ENCODE data around the gene CSNK1A1. TPM values are rescaled to one million over a fixed set of nuclear protein-coding genes. Genes with fewer than 3 reads are reported as not detected.
"Not testable (repeated sequence)": the region's sequence is repeated elsewhere in the genome, so short reads cannot be mapped to it uniquely, and the experiment has no call there.

CSNK1A1 gene
- polyA plus RNA-seq, 1 experiment = 171 TPM

GRCh38 chr5:149470942-149471341, 80.3 kb downstream of the CSNK1A1 start:
- ChIA-PET CTCF (interaction anchor here (2.4 kb wide), 1 partner anchor 15 kb away, joined by 6 read pairs; no protein-coding TSS in a partner anchor), POLR2A (no interaction called here)
- no peak for DNase-seq (ENCODE audit: low read depth)

DNA sequence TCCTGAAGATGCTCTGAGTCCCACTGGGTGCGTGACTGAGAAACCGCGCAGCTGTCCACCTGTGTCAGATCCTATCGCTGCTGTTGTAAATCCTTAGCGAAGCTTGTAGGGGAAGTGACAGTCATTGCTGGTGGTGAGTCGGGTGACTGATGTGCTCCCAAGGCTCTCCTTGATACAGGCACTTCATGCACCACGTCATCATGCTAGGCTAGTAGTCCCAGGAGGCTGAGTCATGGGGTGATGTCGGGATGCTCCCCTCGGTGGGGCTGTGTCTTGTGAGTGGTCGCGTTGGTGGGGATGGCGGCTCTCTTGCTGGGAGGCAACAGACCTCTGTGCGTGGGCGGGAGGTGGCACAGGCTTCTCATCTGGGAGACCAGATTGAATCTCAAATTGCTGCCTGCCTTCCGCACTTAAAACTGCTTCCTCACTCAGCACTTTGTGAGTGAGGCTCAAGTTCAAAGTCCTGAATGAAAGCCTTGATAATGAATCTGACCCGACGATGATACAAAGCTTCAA, 84.7 kb downstream of the CSNK1A1 start:
- Histone ChIP-seq H3K27me3 (ENCODE audit: control insufficient read depth, insufficient read depth, low read length) (no peaks in the 10 kb centered on the region), H3K36me3 (ENCODE audit: control insufficient read depth, insufficient read depth, low read length) (no peaks in the 10 kb centered on the region), H3K4me3 (ENCODE audit: low read depth, low read length) (no peak overlapping the region)
- ChIA-PET POLR2A (no interaction called here), CTCF (interaction anchor here (1.2 to 3.2 kb wide), 5 partner anchors 9 to 80 kb away, joined by 3 to 10 read pairs (median 6); no protein-coding TSS in a partner anchor)
- DNase-seq (ENCODE audit: low read depth) = no peak
- TF ChIP-seq, protein P1, sequence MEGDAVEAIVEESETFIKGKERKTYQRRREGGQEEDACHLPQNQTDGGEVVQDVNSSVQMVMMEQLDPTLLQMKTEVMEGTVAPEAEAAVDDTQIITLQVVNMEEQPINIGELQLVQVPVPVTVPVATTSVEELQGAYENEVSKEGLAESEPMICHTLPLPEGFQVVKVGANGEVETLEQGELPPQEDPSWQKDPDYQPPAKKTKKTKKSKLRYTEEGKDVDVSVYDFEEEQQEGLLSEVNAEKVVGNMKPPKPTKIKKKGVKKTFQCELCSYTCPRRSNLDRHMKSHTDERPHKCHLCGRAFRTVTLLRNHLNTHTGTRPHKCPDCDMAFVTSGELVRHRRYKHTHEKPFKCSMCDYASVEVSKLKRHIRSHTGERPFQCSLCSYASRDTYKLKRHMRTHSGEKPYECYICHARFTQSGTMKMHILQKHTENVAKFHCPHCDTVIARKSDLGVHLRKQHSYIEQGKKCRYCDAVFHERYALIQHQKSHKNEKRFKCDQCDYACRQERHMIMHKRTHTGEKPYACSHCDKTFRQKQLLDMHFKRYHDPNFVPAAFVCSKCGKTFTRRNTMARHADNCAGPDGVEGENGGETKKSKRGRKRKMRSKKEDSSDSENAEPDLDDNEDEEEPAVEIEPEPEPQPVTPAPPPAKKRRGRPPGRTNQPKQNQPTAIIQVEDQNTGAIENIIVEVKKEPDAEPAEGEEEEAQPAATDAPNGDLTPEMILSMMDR (IDR thresholded peaks at IDR 0.05; ENCODE audit: insufficient read depth, low read depth, low read length) = no peak

More at GRCh38 chr5:149470942-149471341, 80.3 kb downstream of the CSNK1A1 start:
- H3K27me3 ChIP-seq (ENCODE audit: control insufficient read depth, insufficient read depth, low read length) = no peaks in the 10 kb centered on the region
- H3K4me3 ChIP-seq (ENCODE audit: low read depth, low read length) = no peak overlapping the region
- TF ChIP-seq, protein P1 (IDR thresholded peaks at IDR 0.05; ENCODE audit: insufficient read depth, low read depth, low read length) = no peak
- no peaks in the 10 kb centered on the region for H3K36me3 ChIP-seq (ENCODE audit: control insufficient read depth, insufficient read depth, low read length)

GRCh38 chr5:149464796-149465489, 86.3 kb downstream of the CSNK1A1 start:
- H3K27me3 ChIP-seq (ENCODE audit: control insufficient read depth, insufficient read depth, low read length) = no peaks in the 10 kb centered on the region

DNA sequence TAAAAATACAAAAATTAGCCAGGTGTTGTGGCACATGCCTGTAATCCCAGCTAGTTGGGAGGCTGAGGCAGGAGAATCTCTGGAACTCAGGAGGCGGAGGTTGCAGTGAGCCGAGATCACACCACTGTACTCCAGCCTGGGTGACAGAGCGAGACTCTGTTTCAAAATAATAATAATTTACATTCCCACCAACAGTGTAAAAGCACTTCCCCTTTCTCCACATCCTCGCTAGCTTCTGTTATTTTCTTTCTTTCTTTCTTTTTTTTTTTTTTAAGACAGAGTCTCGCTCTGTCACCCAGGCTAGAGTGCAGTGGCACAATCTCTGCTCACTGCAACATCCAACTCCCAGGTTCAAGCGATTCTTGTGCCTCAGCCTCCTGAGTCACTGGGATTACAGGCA, 89.3 kb downstream of the CSNK1A1 start:
- POLR2A ChIA-PET; DNase-seq (ENCODE audit: low read depth); CTCF ChIA-PET: not testable (repeated sequence)

More at GRCh38 chr5:149464796-149465489, 86.3 kb downstream of the CSNK1A1 start:
- Histone ChIP-seq H3K4me3 (ENCODE audit: low read depth, low read length) (no peak overlapping the region), H3K36me3 (ENCODE audit: control insufficient read depth, insufficient read depth, low read length) (no peaks in the 10 kb centered on the region)
- TF ChIP-seq, protein P1 (IDR thresholded peaks at IDR 0.05; ENCODE audit: insufficient read depth, low read depth, low read length) = no peak
- ChIA-PET POLR2A (interaction anchor here (0.6 kb wide), 1 partner anchor 1199 kb away, joined by 3 read pairs; no protein-coding TSS in a partner anchor), CTCF (interaction anchor here (1.0 to 3.2 kb wide), 5 partner anchors 9 to 86 kb away, joined by 3 to 10 read pairs (median 4); partner anchors contain the start of gene CSNK1A1)
- DNase-seq (ENCODE audit: low read depth) = no peak

DNA sequence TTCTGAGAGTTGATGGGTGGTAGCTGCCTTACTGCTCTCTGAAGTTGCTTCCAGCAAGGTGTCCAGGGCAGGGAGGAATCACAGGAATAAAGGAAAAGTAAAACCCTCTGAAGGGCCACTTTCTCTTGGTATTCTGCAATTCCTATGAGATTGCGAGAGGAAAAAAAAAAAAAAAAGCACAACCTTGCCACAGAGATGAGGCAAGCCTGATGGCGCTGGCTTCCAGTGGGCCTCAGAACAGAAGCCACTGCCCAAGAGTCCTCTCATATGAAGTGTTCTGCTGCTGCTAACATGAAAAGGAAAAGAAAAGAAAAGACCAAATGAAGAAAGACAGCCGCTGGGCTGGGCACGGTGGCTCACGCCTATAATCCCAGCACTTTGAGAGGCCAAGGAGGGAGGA, 91.3 kb downstream of the CSNK1A1 start:
- no peak for DNase-seq (ENCODE audit: low read depth)
- H3K27me3 ChIP-seq (ENCODE audit: control insufficient read depth, insufficient read depth, low read length) = no peaks in the 10 kb centered on the region
- H3K4me3 ChIP-seq (ENCODE audit: low read depth, low read length) = no peak overlapping the region
- CTCF ChIA-PET = no interaction called here
- POLR2A ChIA-PET = no interaction called here
- TF ChIP-seq, protein P1 (IDR thresholded peaks at IDR 0.05; ENCODE audit: insufficient read depth, low read depth, low read length) = no peak
- no peaks in the 10 kb centered on the region for H3K36me3 ChIP-seq (ENCODE audit: control insufficient read depth, insufficient read depth, low read length)

More for the DNA sequence above, 89.3 kb downstream of the CSNK1A1 start:
- H3K36me3 ChIP-seq (ENCODE audit: control insufficient read depth, insufficient read depth, low read length); H3K4me3 ChIP-seq (ENCODE audit: low read depth, low read length); H3K27me3 ChIP-seq (ENCODE audit: control insufficient read depth, insufficient read depth, low read length): not testable (repeated sequence)
